GM19372 (cell line): ENCODE data around the gene GALNTL6.
"Not testable (repeated sequence)": the region's sequence is repeated elsewhere in the genome, so short reads cannot be mapped to it uniquely, and the experiment has no call there.

Source experiments
- ATAC-seq: cut with Tn5 transposase; IDR thresholded peaks from one replicate; pipeline ENCODE4 v1.9.1; 2021; ENCODE audit warnings: mild to moderate bottlenecking, low read depth, moderate library complexity; ENCODE audit not compliant: unreplicated experiment

GALNTL6 gene

DNA sequence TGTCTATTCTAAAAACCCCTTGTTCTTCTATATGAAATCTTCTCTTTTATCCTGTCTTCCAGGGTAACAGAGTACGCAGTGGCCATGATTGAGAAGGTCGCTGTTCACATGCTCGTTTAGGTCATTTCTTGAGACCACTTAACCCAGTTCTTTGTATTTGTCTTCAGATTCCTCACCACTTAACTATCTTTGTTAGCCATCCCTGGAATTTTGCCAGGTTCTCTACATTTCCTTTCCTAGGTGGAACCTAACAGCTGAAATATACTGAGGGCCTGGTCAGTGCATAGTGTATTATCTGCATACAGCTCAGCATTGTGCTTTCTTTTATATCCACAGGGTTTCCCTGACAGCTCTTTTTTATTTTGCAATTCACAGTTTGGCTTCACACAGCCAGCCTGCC lies 1206.5 kb downstream of the GALNTL6 start:
- ATAC-seq, result no peak

DNA sequence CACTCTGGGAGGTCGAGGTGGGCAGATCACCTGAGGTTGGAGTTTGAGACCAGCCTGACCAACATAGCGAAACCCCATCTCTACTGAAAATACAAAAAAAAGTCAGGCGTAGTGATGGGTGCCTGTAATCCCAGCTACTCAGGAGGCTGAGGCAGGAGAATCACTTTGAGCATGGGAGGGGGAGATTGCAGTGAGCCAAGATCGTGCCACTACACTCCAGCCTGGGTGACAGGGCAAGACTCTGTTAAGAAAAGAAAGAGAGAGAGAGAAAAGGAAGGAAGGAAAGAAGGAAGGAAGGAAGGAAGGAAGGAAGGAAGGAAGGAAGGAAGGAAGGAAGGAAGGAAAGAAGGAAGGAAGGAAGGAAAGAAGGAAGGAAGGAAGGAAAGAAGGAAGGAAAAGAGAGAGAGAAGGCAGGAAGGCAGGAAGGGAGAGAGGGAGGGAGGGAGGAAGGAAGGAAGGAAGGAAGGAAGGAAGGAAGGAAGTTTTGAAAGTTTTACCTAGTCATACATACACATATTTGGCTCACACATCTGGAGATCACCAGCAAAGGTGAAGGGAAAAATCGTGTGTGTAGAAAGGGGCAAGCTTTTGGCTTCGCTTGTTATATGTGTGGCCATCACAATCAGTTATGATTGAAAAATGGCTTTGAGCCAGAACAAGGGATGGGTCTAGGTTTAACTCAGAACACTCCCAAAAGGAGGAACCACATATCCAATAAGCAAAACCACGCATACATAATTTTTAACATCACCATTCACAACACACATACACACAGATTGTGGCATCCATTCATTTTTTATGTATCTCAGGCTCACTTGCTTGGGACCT lies 1208.8 kb downstream of the GALNTL6 start:
- ATAC-seq, result not testable (repeated sequence)

DNA sequence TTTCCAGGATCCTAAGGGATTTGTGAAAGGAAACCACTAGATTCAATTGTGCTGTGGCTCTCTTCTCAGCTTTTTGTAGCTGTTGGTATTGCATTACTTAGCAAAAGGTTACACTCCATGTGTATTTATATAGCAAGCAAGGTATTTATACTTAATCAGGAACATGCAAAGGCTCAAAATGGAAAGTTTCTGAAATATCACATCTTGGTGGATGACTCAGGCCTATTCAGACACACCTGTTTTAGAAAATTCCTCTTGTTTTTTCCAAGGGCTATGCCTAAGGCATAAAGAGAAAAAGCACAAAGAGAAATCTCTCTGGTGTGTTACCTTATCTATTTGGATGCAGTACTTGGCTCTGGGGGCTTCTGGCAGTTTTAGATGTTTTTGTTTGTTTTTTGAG lies 1211.0 kb downstream of the GALNTL6 start:
- no peak for ATAC-seq

DNA sequence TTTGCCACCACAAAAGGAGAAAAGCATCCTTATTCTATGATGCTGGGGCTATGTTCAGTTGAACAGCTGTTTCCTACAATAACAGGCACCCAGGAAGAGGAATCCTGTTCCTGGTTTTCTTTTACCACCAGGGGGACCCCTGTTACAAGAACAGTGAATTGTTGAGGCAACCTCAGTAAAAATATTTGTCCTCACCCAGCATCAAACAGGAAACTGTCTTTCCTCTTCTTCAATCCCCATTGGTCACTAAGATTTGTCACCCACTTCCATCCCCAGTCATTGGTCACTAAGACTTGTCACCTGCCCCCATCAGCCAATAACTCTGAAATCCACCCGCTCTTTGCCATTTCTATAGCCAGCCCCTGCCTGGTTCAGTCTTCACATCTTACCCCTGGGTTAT lies 1211.9 kb downstream of the GALNTL6 start:
- peak; percentile 77 for ATAC-seq

DNA sequence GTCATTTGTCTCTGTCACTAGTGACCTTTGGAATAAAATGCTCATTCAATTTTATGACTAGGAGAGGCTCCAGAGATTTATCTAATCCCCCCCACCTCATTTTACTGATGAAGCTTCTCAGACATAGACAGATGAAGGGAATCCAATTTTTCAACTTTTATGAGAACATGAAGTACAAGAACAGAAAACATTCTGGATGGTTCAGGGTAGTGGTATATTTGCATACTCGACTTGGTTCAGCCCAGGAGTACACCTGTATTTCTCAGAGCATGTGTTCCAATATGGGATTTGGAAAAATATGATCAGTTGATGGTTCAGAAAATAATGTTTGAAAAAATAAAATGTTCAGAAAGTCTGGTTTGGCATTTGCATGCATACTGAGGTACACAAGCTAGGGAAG lies 1224.0 kb downstream of the GALNTL6 start:
- ATAC-seq, result no peak

DNA sequence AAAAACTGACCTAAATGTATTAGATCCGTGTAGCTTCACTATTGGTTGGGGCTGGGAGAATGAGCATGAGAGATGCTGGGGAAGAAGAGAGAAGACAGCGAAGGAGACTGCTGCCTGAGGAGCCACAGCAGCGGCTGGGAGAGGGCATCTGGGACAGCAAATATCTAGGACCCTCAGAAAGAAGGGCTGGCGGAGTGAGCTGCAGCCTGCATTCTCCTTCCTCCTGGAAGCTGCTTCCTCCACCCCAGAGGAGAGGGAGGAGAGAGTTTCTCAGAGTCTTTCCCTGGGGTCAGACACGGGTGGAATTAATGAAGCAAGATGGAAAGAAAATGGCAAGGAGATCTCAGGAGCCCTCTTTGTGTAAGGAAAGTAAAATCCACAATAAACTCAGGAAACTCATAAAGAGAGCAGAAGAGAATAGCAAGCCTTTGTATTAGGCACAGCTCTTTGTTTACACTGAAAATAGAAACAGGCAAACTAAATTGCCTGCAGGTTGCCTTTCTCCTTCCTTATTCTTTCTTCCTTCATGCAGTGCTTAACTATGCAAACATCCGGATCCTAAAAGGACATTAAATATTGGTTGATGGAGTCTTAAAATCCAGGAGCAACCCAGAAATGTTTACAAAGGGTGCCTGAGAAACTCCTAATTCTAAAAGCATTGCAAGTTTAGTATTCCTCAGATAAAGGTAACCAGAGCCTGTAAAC lies 1225.1 kb downstream of the GALNTL6 start:
- ATAC-seq, result no peak

DNA sequence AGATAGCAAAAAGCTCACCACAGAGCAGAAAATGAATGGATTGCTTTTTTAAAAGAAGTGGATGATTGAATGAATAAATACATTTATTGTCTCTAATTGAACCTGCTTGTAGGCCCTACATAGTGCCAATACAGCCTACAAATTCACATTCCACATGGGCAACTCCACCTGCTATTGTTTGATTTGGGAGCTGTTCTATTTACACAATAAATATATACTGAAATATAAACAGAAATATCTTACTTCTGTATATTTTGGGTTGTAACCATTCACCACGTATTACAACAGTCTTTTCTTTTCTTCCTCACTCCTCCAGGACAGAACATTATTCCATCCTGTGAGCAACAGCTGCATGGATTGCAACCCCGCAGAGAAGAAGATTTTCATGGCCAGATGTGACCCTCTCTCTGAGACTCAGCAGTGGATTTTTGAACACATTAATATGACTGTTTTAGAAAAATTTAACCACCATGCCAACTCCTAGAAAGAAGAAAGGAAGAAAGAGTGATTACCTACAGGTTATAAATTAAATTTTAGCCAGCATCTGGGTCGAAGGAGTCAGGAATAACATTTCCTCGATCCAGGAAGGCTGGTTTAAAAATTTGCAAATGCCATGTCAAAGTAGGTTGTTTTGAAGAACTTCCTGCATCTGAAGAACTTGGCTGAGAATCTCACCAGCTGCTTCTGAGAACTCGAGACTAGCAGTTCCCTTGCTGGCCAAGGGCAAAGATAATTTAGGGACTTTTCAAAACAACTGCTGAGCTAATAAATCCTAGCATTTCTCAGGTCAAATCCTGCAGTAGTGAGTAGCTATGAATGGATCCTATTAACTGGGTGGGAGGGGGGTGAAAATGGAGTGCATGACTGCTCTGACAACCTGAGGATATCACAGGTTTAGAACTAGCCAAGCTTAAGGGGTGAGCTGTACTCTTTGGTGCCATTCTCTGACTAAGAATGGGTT lies 1226.7 kb downstream of the GALNTL6 start:
- no peak for ATAC-seq

DNA sequence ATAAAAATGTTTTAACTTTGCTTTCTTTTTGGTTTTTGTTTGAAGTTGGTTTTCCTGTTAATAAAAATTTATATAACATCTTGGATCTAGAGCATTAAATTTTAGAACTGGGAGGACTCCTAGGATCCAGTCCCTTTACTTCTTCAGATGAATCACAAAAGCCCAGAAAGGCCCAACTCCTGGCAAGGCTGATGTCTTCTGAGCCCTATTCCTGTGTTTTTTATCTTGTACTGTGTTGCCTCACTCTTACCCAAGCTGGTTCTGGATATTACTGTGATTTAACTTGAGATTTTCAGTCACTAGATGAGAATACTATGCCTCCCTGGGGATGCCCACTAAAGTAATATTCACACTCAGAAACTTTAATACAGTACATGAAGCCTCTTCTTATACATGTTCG lies 1228.3 kb downstream of the GALNTL6 start:
- no peak for ATAC-seq

DNA sequence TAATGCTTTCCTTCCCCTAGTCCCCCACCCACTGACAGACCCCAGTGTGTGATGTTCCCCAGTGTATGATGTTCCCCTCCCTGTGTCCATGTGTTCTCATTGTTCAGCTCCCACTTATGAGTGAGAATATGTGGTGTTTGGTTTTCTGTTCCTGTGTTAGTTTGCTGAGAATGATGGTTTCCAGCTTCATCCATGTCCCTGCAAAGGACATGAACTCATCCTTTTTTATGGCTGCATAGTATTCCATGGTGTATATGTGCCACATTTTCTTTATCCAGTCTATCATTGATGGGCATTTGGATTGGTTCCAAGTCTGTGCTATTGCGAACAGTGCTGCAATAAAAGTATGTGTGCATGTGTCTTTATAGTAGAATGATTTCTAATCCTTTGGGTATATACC lies 1228.9 kb downstream of the GALNTL6 start:
- ATAC-seq, result not testable (repeated sequence)

DNA sequence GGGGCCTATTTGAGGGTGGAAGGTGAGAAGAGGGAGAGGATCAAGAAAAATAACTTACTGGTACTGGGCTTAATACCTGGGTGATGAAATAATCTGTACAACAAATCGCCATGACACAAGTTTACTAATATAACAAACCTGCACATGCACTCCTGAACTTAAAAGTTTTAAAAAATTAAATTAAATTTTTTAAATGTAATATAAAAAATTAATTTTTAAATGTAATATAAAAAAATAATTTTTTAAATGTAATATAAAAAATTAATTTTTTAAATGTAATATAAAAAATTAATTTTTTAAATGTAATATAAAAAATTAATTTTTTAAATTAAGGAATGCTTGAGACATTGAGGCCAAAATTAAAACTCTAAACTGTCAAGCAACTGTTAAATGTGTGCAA lies 1231.1 kb downstream of the GALNTL6 start:
- ATAC-seq, result no peak

DNA sequence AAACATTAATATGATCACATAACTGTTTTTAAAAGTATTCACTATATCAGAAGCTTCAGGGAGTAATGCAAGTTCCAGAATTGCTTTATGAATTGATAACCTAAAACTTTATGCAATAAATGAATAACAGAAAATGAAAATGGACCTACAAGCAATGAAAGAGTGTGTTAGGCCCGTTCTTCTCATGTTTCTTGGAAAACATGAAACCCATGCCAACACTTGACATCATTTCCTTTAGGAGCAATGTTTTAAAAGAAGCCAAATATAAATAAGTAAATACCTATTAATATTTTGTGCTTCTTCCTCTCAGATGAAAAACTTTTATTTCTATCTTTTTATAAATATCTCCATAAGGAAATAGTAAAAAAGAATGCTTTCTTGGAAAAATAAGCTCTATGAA lies 1232.4 kb downstream of the GALNTL6 start:
- no peak for ATAC-seq

DNA sequence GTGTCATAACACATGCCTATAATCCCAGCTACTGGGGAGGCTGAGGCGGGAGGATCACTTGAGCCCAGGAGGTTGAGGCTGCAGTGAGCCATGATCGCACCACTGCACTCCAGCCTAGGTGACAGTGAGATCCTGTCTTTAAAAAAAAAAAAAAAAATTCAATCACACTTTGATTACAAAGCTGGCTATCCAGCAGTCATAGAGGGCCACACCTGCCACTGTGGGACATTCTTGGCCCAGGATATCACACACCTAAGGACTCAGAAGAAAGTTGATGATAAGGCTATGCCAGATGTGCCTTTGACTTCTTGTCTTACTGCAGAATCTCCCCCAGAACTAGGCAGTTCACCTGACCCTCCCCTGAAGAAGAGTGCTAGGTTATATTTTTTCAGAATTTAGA lies 1232.9 kb downstream of the GALNTL6 start:
- ATAC-seq, result no peak

DNA sequence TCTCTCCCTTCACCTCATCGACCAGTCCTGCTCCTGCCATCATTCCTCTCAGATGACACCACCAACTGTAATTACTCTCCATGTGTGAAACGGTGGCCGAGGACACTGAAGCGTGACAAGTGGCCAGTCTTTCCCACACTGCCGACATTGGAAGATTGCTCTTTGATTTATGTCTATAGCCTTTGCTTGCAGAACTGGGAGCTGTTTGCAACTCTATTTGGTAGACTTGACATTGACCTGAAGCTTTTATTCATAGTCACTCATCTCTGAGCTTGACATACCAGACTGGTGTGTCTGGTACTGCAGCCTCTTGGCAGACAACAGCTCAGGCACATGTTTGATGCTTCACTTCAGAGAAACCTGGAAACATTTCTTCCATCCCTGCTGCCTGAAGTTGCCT lies 1233.6 kb downstream of the GALNTL6 start:
- no peak for ATAC-seq

DNA sequence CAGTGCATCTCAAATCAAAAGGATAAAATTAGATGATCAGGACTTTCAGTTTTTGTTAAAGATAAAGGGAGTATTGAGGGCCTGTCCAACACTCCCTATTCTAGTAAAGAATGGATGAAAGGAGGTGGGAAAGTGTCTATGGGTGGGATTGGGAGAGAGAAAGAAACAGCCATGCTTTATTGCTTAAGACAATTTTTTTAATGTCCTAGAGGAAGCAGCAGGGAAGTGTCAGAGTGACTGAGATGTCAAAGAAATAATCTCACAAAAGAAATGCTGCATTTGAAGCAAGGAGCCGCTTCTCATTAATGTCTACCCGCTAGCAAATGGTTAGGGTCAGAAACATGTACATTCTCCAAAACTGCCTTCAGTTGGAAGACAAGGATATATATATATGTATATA lies 1238.0 kb downstream of the GALNTL6 start:
- no peak for ATAC-seq

DNA sequence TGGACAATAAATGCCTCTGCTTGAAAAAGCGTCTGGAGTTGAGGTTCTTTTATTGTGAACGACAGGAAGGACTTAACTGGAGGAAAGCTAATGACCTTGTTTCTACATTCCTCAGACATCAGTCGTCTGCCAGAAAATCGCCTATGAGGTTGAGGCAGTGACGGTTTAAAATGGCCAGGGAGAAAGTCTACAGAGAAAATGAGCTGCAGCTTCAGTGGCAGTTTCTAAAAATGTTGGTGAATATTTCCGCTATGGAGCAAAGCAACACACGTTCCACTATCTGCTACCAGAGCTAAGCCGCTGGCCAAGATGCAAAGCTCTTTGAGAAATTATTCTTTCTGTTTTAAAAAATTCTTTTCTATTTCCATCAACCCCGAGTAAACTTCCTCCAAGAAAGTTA lies 1238.5 kb downstream of the GALNTL6 start:
- no peak for ATAC-seq

DNA sequence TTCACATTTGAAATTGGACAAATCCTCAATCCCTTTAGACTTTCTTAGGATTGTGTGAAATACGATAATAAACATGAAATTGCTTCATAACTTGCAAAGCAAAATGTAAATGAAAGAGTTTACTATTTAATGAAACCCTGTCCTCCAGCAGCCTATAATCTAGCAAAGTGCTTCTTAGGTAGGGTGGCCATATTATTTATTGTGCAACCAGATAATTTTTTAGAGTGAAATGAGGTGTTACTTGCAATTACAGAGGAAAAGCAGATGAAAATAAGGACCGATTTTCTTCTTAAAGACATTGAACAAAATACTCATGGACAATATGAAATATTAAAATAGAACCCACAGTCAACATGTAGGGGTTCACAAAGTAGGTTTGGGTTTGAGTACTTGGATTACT lies 1239.2 kb downstream of the GALNTL6 start:
- ATAC-seq, result no peak

DNA sequence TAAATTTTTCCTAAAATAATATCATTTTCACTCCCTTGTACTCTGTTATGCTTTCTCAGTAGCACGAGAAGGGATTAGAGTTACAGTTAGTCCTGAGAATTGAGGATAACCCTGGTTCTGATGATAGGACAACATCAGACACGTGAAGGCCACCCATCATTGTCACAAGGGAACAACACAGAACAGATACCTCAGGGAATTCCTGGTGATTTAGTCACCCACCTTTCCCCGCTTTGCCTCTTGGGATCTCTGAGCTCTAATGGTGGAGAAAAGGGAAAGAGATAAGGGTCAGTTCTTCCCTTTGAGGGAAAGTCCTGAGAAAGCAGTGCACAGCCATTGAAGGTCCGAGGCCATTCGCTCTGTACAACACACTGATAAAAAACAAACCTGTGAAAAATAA lies 1243.1 kb downstream of the GALNTL6 start:
- no peak for ATAC-seq

DNA sequence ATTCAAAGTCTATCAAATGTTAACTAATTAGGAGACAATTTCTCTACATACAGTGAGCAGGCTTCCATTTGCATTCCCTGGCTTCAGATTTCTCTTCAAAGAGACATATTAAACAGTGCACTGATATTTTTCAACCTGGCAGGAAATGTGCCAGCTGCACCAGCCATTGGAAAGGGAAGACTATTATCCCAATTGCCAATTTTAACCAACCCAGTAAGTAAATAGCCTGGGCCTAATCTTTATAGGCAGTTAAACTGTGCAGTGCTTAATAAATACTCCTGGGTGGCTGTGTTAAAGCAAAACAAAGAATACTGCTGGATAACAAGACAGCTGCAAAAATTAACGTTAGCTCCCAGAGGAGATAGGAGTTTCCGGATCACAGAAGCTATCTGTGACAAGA lies 1243.5 kb downstream of the GALNTL6 start:
- no peak for ATAC-seq

DNA sequence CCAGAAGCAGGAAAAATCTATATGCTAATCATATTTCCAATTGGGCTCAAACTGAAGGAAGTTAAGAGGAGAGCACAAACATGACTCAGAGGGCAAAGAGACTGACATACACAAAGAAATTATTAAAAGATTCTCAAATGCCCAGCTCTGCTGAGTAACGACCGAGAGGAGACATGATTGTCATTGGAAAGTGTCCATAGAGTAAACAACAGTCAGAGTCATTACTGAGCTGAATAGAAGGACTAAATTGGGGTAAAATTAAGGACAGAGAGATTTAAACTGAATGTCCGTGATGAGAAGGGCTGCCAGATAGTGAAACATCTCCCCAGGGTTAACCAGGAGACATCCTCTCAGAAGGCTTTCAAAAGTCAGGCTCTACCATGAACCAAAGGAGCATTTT lies 1244.2 kb downstream of the GALNTL6 start:
- ATAC-seq, result no peak

DNA sequence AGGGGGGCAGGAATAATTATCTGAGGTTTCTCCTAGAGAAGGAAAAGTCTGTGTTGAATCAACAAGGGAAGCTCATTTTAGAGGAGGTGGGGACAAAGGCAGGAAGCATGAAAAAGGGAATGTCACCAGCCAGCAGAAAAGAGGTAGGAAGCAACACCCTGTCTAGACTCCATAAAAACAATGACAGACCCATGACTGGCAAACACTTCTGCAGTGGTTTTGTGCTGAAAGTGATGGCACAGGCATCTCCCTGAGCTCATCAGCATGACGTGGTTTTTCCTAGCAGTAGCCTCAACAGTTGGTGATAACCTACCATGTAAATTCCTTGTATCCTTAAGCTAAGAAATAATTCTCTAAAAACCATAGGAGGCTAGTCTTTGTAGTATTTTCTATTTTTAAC lies 1244.7 kb downstream of the GALNTL6 start:
- ATAC-seq, result no peak

DNA sequence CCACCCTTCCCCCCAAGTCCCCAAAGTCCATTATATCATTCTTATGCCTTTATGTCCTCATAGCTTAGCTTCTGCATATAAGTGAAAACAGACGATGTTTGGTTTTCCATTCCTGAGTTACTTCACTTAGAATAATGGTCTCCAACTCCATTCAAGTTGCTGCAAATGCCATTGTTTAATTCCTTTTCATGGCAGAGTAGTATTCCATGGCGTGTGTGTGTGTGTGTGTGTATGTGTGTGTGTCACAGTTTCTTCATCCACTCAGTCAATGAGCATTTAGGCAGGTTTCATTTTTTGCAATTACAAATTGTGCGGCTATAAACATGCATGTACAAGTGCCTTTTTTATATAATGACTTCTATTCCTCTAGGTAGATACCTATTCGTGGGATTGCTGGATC lies 1248.0 kb downstream of the GALNTL6 start:
- ATAC-seq, result no peak
